ENCODE data around the gene ACOT7. TPM values are rescaled to one million over a fixed set of nuclear protein-coding genes. Genes with fewer than 3 reads are reported as not detected.

Gene ACOT7
- total RNA-seq, 1 donor from 2014 or later: 23.1 TPM

DNA sequence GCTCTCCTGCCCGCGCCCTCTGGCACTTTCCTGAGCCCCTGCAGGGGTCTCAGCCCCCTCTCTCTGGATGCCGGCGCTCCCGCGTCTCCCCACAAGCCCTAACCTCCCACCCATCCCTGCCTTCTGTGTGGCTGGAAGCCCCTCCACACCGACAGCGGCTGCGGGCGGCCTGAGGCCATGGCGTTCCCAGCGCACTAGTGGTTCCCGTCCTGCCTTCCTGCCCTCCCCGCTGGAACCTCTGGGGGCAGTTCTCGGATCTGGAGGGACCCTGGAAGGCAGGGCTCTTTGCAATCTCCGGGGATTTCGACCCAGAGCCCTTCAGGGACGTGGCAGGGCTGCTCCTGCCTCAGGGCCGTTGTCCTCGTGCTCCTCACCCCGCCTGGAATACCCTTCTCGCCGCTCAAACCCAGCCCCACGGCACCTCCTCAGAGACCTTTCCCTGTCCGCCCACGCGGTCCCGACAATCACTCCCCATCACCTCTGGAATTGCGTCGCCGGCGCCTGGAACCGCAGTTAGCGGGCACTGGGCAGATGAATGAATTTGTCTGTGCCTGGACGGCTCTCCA lies 30.5 kb upstream of the ACOT7 start:
- no peak for DNase-seq (ENCODE audit: low read depth)

DNA sequence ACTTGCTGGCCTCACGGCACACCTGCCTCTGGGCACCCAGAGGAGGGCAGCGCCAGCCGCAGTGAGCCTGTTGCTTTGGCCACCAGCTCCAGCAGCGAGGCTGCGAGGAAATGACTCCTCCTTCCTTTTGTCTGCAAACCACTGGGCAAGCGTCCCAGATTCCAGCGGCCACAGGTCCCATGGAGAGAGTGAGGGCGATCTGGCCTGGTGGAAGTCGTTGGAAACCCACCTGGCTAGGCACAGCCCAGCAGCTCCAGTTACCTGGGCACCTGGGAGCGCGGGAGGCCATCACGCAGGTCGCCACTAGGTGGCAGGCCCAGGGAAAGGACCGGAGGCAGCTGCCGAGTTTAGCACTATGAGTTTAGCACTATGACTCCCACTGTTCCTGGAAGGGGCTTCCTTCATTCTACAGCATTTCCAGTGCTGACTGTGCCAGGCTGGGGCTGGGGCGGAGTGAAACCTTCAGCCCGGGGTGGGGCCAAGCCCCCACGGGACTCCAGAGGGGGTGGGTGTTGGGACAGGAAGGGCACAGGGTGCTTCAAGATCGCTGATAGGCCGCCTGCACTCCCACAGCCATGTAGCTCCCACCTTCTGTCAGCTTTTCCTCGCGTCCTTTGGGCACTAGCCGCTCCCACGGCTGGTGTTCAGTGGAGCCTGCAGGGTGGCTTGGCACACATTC lies 29.9 kb upstream of the ACOT7 start:
- peak; percentile 69 for DNase-seq (ENCODE audit: low read depth)

DNA sequence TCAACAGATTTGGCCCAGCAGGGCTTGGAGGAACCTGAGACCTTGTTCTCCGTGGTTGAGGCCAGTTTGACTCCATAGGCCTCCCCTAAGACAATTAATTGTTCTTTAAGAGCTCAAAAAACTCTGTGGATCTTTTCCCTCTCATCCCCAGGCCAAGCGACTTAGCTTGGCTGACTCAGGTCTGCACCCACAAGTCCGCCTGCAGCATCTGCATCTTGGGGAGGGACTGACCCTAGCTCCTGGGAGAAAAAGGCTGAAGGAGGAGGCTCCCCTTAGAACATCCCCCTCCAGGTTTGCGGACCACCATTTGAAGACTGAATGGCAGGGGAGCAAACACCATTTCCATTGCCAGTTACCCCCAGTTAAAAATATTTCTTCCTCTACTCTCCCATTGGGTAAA lies 27.7 kb upstream of the ACOT7 start:
- DNase-seq (ENCODE audit: low read depth): no peak

DNA sequence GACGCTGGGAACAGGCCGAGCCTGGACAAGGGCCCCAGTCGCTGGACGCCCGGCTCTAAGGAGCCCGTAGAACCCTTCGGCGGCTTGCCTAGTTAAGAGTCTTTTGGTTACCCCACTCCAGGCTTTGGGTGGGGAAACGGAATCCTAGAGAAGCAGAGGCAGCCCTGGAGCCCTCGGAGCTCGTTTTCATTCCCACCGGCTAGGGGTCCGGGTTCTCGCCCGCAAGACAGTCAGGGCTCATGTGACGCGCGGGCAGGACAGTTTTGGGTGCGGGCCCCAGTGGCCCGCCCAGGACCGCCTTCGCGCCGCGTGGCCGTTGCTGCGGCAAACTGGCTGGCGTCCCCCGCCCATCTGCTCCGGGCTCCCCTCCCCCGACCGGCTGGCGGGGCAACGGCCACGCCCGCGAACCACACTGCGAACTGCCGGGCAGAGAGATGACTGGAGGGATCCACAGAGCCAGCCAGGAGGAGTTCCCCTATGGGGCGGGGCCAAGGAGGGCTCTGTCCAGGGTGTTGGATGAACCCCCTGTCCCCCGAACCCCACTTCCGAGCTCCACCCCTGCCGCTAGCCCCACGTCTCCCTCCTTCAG lies 27.0 kb upstream of the ACOT7 start:
- DNase-seq (ENCODE audit: low read depth): no peak

DNA sequence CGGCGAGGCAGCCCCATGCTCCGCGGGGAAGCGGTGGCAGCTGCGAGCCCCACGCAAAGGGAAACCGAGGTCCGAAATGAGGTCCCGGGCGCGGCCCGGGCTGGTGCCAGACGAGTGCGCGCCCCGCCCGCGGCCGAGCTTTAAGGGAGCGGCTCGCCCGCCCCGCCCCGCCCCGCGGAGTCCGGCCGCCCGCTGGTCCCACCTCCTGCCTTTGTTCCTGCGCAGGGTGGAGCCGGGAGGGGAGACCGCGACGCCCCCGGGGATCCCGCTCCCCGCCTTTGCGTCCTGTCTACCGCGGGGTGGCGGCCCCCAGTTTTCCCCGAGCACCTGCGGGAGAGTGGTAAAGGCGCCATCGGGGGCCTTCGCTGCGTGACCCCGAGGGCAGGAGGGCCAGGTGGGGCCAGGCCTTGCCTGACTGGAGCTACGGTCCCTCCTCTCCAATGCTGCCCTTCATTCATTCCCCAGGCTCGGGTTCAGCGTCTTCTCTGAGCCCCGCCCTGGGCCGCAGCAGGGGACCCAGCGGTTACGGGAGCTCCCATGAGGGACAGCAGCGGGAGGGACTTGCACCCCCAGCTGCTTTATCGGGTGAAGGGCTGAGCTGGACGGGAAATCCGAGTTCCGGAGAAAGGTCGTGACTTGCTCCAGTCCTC lies 26.4 kb upstream of the ACOT7 start, which contains the start of gene HES2:
Gene HES2, minus strand, starts transcription at position 116 of the 650 bp plus-strand sequence. Its CDS starts 99 bp downstream, at position 17.
- DNase-seq (ENCODE audit: low read depth): no peak

DNA sequence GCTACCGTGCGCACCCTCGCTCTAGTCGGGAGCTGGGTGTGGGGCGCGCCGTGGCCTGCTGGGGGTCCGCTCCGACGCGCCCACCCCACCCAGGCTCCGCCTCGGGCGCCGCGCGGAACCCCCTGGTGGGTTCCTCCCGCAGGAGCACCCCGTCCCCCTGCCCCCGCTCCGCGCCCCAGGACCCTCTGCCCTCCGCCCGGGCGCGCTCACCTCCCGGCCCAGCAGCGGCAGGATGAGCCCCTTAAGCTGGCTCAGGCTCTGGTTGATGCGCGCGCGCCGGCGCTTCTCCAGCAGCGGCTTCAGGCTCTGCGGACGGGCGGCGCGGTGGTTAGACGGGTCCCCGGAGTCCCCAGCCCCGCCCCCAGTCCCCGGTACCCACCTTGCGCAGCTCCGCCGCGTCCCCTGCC lies 25.8 kb upstream of the ACOT7 start:
- no peak for DNase-seq (ENCODE audit: low read depth)

DNA sequence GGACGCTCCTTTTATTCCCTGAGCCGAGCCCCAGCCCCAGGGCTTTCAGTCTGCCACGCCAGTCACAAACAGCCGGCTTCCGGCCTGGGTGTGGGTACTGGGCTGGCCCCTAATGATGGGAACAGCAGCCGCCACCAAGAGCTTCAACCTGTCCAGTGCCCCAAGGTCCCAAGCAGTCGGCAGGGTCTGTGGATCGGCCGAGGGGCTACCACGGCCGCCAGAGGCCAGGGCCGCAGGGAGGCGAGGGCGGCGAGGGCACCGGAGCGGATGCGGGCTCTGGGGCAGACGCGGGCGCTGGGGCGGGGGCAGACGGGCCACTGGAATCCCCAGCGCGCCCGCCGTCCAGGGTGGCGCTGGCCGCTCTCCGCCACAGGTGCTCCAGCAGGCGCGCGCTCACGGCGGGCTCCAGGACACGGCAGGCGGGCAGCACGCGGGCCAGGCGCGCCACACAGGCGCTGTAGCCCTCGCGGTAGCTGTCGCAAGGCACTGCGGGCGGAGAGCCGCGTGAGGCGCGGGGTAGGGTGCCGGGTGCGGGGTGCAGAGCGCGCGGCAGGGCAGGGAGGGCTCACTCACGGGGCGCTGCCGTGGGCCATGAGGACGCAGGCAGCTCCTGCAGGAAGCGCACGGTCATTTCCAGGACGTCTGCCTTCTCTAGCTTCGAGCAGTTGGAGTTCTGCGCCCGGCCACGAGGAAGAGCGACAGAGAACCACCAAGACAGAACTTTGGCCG lies 25.3 kb upstream of the ACOT7 start:
- DNase-seq (ENCODE audit: low read depth): no peak

DNA sequence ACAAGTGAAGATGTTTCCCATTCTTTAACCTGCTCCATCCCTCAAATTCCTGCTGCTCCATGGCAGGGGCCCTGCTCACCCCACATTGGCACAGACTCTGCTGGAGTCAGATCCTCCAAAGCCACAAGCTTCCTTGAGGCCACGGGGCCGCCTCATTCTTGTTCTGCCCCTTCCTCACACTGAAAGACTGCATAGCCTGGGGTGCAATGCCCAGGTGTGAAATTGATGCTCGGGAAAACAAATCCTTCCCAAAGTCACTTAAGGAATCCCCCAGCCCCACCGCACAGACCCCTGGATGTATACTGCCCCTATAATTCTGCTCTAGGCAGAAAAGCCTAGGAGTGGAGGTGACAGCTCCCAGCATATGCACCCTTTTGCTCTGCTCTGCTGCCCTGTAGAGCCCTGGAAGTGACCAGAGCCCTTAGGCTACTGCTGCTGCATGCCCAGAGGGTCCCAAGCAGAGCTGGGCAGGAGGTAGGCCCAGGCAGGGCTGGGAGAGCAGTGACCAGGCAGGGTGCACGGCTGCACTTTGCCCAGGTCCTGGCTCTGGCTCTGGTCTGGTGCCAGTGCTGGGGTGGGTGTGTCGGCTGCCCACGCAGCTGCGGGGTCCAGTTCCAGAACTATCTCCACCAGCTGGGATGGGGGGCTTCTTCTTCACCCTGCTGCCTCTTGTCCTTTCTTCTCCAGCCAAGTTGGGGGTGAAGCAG lies 24.5 kb upstream of the ACOT7 start:
- no peak for DNase-seq (ENCODE audit: low read depth)

DNA sequence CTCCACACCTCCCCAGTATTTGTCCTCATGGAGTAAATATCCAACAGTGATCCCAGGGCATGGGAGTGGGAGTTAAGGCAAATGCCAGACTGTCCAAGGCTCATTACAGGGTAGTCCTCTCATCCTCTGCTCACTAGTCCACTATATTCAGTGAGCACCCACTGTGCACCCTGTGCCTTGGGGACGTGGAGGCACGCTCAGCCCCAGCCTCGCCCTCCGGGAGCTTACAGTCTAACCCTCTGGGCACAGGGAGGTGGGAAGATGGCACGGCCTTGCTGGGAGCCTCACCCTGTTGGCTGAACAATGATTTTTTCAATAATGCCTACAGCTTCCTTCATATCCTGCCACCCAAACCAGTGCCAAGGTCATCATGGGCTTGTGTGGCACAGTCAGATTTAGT lies 23.3 kb upstream of the ACOT7 start:
- DNase-seq (ENCODE audit: low read depth): no peak

DNA sequence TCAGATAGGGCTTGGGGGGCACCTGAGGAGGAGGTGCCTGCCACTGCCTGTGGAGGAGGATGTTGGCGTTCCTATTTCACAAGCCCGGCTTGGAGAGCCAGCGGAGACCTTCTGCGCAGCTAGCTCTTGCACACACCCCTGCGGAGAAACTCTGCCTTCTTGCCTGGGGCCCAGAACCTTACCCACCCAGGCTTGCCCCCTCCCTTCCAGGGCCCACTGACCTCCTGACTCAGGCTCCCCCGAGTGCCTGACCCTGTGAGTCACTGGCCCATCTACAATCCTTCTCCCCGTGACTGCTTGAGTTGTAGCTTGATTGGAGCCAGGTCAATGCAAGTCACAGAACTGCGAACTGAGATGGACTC lies 22.7 kb upstream of the ACOT7 start:
- no peak for DNase-seq (ENCODE audit: low read depth)

DNA sequence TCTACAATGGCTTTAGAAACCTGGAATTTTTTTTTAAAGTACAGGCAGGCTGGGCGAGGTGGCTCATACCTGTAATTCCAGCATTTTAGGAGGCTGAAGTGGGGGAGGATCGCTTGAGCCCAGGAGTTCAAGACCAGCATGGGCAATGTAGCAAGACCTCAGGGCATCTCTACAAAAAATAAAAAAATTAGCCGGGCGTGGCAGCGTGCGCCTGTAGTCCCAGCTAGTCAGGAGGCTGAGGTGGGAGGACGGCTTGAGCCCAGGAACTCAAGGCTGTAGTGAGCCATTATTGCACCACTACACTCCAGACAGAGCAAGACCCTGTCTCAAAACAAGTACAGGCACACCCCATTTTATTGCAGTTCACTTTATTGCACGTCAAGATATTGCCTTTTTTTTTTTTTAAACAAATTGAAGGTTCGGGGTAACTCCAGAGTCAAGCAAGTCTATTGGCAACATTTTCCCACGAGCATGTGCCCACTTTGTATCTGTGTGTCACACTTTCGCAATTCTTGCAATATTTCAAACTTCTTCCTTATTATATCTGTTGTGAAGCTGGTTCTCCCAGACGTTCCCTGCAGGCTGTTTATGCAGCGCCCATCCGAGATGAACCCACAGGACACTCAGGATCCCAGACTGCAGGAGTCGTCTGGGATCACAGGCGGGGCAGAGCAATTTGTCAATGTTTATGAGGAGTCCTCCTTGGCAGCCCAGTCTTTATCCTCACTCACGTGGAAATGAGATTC lies 21.5 kb upstream of the ACOT7 start:
- no peak for DNase-seq (ENCODE audit: low read depth)

DNA sequence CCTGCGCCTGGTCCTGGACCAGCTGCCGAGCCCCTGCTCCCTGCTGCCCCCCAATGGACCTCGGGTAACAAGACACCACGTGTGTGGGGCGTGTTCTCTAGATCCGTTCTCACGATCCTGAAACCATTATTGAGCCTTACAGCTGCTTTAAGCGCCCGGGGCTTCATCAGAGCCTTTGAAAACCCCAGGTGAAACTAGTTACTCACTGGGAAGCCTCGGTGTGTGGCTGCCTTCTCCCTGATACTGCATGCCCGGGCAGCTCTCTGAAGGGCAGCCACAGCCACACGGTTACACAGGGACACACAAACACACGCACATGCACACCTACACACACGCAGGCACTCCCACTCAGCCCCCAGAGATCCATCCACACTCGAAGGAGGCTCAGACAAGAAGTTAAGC lies 20.9 kb upstream of the ACOT7 start:
- DNase-seq (ENCODE audit: low read depth): peak; percentile 72

DNA sequence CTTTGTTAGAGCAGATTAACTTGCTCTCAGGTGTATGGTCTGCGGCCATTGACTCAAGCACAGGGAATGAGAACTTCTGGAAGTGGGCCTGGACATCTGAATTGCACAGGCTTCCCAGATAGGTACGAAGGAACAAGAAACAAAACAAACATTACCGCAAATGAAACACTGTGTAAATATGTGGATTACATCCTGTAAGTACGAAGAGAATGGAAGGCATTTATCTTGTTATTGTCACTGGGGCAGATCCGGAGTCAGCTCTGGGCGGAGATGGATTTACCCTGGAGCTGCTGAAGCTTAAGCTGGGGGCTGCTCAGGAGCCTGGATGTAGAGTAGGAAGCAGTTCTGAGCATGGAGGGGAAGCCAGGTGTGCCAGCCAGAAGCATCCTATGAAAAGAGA lies 19.3 kb upstream of the ACOT7 start:
- DNase-seq (ENCODE audit: low read depth): no peak

DNA sequence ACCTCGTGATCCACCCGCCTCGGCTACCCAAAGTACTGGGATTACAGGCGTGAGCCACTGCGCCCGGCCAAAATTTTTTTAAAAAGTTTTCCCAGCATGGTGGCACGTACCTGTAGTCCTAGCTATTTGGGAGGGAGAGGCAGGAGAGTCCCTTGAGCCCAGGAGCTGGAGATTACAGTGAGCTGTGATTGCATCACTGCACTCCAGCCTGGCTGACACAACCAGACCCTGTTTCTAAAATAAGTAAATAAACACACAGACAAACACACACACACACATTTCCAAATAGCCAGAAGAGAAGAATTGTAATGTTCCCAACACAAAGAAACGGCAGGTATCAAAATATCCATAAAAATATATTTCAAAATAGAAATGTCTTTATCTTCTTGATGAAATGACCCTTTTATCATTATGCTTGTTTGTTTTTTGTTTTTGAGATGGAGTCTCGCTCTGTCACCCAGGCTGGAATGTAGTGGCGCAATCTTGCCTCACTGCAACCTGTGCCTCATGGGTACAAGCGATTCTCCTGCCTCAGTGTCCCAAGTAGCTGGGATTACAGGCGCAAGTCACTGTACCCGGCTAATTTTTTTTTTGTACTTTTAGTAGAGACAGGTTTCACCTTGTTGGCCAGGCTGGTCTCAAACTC lies 16.8 kb upstream of the ACOT7 start:
- DNase-seq (ENCODE audit: low read depth): no peak

DNA sequence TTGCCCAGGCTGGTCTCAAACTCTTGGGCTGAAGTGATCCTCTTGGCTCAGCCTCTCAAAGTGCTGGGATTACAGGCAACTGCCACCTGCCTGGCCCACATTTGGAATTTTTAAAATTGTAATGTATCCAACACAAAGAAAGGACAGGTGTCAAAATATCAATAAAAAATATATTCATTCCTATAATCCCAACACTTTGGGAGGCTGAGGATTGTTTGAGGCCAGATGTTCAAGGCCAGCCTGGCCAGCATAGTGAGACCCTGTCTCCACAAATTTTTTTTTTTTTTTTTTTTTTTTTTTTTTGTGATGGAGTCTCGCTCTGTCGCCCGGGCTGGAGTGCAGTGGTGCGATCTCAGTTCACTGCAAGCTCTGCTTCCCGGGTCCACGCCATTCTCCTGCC lies 16.2 kb upstream of the ACOT7 start:
- DNase-seq (ENCODE audit: low read depth): no peak

DNA sequence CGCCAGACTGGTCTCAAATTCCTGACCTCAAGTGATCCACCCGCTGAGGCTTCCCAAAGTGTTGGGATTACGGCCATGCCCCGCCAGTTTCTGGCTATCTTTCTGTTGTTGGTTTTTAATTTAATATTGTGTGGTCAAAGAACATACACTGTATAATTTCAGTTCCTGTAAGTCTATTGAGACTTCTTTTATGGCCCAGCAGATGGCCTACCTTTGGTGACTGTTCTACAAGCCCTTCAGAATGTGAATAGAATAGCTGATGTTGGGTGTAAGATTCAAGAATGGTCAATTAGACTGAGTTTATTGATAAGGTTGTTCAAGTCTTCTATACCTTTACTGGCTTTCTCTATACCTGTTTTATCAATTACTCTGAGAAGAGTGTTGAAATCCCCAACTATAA lies 15.5 kb upstream of the ACOT7 start:
- DNase-seq (ENCODE audit: low read depth): no peak

DNA sequence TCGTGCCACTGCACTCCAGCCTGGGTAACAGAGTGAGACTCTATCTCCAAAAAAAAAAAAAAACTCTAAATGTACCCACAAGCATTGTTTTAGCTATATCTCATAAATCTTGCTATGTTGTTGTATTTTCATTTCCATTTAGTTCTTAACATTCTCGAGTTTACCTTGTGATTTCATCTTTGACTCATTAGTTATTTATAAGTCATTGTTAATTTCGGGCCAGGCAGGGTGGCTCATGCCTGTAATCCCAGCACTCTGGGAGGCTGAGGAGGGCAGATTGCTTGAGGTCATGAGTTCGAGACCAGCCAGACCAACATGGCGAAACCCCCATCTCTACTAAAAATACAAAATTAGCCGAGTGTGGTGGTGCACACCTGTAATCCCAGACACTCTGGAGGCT lies 14.5 kb upstream of the ACOT7 start:
- no peak for DNase-seq (ENCODE audit: low read depth)

DNA sequence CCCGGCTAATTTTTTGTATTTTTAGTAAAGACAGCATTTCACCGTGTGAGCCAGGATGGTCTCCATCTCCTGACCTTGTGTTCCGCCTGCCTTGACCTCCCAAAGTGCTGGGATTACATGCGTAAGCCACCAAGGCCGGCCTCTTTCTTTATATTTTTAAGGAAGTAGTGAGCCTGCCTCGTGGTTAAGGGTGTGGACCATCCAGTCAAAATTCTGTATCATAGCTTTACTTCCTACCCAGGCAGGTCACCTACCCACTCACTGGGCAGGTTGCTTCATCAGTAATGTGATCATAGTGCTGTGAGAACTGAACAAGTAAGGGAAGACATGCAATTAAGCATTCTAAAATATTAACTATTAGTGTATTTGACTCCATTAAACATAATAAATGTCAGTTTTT lies 8.1 kb upstream of the ACOT7 start:
- no peak for DNase-seq (ENCODE audit: low read depth)

DNA sequence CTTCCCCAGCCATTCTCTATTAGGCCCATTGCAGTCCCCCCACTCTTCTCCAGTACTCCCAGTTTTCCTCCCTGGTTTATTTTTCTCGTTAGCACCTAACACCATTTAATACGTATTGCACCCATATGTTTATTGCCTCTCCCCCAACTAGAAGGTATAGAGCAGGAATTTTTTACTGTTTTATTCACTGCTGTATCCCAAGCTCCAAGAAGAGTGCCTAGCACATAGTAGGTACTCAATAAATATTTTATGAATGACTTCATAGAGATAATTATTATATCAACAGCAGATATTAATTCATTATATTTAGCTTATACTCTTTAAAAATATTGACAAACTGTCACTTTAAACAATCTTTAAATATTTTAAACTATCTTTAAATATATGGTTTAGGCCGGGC lies 5.7 kb upstream of the ACOT7 start:
- no peak for DNase-seq (ENCODE audit: low read depth)

DNA sequence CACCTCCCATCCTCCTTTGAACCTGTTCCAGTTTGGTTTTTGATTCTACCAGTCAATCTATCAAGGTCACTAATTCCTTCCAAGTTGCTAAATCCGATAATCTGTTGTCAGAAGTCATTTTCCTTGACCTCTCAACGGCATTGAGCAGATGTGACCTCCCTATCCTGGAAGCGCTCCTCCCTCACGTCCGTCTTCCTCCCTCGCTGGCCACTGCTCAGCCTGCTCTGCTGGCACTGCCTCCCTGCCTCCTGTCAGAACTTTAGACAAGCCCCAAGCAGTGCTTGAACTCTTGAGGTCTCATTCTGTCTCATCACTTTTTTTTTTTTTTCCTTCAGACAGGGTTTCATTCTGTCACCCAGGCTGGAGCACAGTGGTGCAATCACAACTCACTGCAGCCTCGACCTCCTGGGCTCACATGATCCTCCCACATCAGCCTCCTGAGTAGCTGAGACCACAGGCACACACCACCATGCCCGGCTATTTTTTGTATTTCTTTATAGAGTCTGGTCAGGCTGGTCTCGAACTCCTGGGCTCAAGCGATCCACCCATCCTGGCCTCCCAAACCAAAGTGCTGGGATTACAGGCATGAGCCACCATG lies 4.4 kb upstream of the ACOT7 start:
- DNase-seq (ENCODE audit: low read depth): no peak

Data from renal cortical epithelial cell (primary cell).